Neuronal stem cell (in vitro differentiated cells): ENCODE results near the gene BCAS1.

Experiments used
- DNase-seq: peaks from one replicate; pipeline ENCODE4 v3.0.0-alpha.2; 2013; ENCODE audit warnings: low spot score
- H2AFZ ChIP-seq: one replicate; pipeline ENCODE4 v1.6.1; 2013; ENCODE audit warnings: mild to moderate bottlenecking, low read length, inconsistent platforms
- H2AK5ac ChIP-seq: 2 replicates; pipeline ENCODE4 v1.6.1; 2013; ENCODE audit warnings: low read depth, mild to moderate bottlenecking, inconsistent platforms, low read length, moderate library complexity, mixed read lengths
- H2BK120ac ChIP-seq: 2 replicates; pipeline ENCODE4 v1.6.1; 2013; ENCODE audit warnings: low read depth, mild to moderate bottlenecking, inconsistent platforms, low read length, moderate library complexity, mixed read lengths
- H2BK12ac ChIP-seq: one replicate; pipeline ENCODE4 v1.6.1; 2013; ENCODE audit warnings: low read length, inconsistent platforms
- H2BK15ac ChIP-seq: 2 replicates; pipeline ENCODE4 v1.6.1; 2013; ENCODE audit warnings: mild to moderate bottlenecking, low read length, inconsistent platforms, mixed read lengths
- H2BK5ac ChIP-seq: one replicate; pipeline ENCODE4 v1.6.1; 2013; ENCODE audit warnings: inconsistent platforms, mild to moderate bottlenecking, low read length, moderate library complexity
- H3K14ac ChIP-seq: one replicate; pipeline ENCODE4 v1.6.1; 2013; ENCODE audit warnings: low read length, inconsistent platforms
- H3K18ac ChIP-seq: 2 replicates; pipeline ENCODE4 v1.6.1; 2013; ENCODE audit warnings: low read length, inconsistent platforms
- H3K23ac ChIP-seq: 2 replicates; pipeline ENCODE4 v1.6.1; 2013; ENCODE audit warnings: low read depth, mild to moderate bottlenecking, mixed read lengths, low read length, inconsistent platforms; ENCODE audit not compliant: poor library complexity
- H3K27ac ChIP-seq: replicated peaks from 3 replicates; pipeline ENCODE4 v1.5.1; 2013; ENCODE audit warnings: low read length, inconsistent platforms
- H3K27me3 ChIP-seq, 3 experiments: 2 replicates each; pipeline ENCODE4 v1.6.1; 2013; ENCODE audit warnings: low read length in 3 of 3, mild to moderate bottlenecking in 2 of 3, inconsistent platforms in 1 of 3, low read depth in 1 of 3, mixed read lengths in 1 of 3, moderate library complexity in 1 of 3; ENCODE audit not compliant: control insufficient read depth in 3 of 3, insufficient read depth in 3 of 3
- H3K36me3 ChIP-seq, 2 donors: replicated peaks in 1 of 2; 2 replicates each; pipeline ENCODE4 v1.6.1; 2013; ENCODE audit warnings: low read length in 2 of 2; ENCODE audit not compliant: control insufficient read depth in 2 of 2, insufficient read depth in 2 of 2
- H3K4ac ChIP-seq: 2 replicates; pipeline ENCODE4 v1.6.1; 2013; ENCODE audit warnings: inconsistent platforms, mild to moderate bottlenecking, low read length, moderate library complexity
- H3K4me1 ChIP-seq, 2 donors: 1 replicate in 1 of 2; 2 replicates in 1 of 2; pipeline ENCODE4 v1.6.1; 2013; ENCODE audit warnings: low read length in 2 of 2, low read depth in 1 of 2; ENCODE audit not compliant: control insufficient read depth in 2 of 2, insufficient read depth in 1 of 2
- H3K4me2 ChIP-seq: one replicate; pipeline ENCODE4 v1.6.1; 2013; ENCODE audit warnings: mild to moderate bottlenecking, low read length, inconsistent platforms; ENCODE audit not compliant: insufficient read depth, poor library complexity, severe bottlenecking
- H3K4me3 ChIP-seq, 2 donors: 2 replicates each; pipeline ENCODE4 v1.5.1; 2013; ENCODE audit warnings: low read length in 2 of 2, mild to moderate bottlenecking in 2 of 2, inconsistent platforms in 1 of 2, moderate library complexity in 1 of 2
- H3K79me1 ChIP-seq: one replicate; pipeline ENCODE4 v1.6.1; 2013; ENCODE audit warnings: low read depth, mild to moderate bottlenecking, inconsistent platforms, low read length, moderate library complexity
- H3K9ac ChIP-seq: one replicate; pipeline ENCODE4 v1.6.1; 2013; ENCODE audit warnings: mild to moderate bottlenecking, low read depth, low read length, inconsistent platforms; ENCODE audit not compliant: poor library complexity
- H3K9me3 ChIP-seq, 2 donors: replicated peaks in 1 of 2; 2 replicates each; pipeline versions ENCODE3 to v1.6.1; 2013; ENCODE audit warnings: low read length in 2 of 2, mild to moderate bottlenecking in 2 of 2, inconsistent platforms in 1 of 2, low read depth in 1 of 2, mixed read lengths in 1 of 2, moderate library complexity in 1 of 2; ENCODE audit not compliant: control insufficient read depth in 2 of 2, insufficient read depth in 1 of 2
- H4K8ac ChIP-seq: one replicate; pipeline ENCODE4 v1.6.1; 2013; ENCODE audit warnings: low read depth, mild to moderate bottlenecking, inconsistent platforms, low read length, moderate library complexity
- H4K91ac ChIP-seq: one replicate; pipeline ENCODE4 v1.6.1; 2013; ENCODE audit warnings: low read length, low read depth, mild to moderate bottlenecking, inconsistent platforms; ENCODE audit not compliant: poor library complexity
- WGBS, 2 donors: extraction: QIAGEN DNeasy Blood & Tissue Kit; methylation state at CpG; one replicate each; pipeline ENCODE4 v1.1.7; 2013; ENCODE audit warnings: missing lambda C conversion rate in 2 of 2, mixed read lengths in 1 of 2; ENCODE audit not compliant: insufficient read length in 2 of 2, insufficient replicate concordance in 1 of 2; ENCODE audit errors: extremely low coverage in 2 of 2; 5-methylcytosine and 5-hydroxymethylcytosine counted together

Gene BCAS1

GRCh38 chr20:53937339-53937741 lies 133.1 kb downstream of the BCAS1 start:
- peaks cover 0 to 2% of the 10 kb centered on the region in 2 donors for H3K9me3 ChIP-seq
- H3K36me3 ChIP-seq: no peaks in the 10 kb centered on the region
- H4K8ac ChIP-seq: no peak overlapping the region
- H3K4me2 ChIP-seq: no peak overlapping the region
- H3K4me1 ChIP-seq: peaks cover 14 to 19% of the 10 kb centered on the region in 2 donors
- no peak overlapping the region for H4K91ac ChIP-seq
- no peak overlapping the region for H2AK5ac ChIP-seq
- no peak overlapping the region for H2AFZ ChIP-seq
- H3K79me1 ChIP-seq: no peaks in the 10 kb centered on the region
- no peak overlapping the region for H2BK5ac ChIP-seq
- no peak overlapping the region for H3K14ac ChIP-seq
- no CpG with 5 or more reads among the region's 5 CpGs for WGBS, 2 donors
- DNase-seq: no peak
- no peak overlapping the region for H2BK12ac ChIP-seq
- H3K18ac ChIP-seq: no peak overlapping the region
- no peak overlapping the region for H3K23ac ChIP-seq
- H3K4me3 ChIP-seq: no peak overlapping the region
- no peak overlapping the region for H3K4ac ChIP-seq
- peak overlapping the region; percentile 39 for H2BK15ac ChIP-seq
- H3K27me3 ChIP-seq: no peaks in the 10 kb centered on the region
- H3K9ac ChIP-seq: no peak overlapping the region
- no peak overlapping the region for H2BK120ac ChIP-seq
- H3K27ac ChIP-seq: no peak overlapping the region

GRCh38 chr20:53935344-53936084 lies 134.9 kb downstream of the BCAS1 start:
- no peak overlapping the region for H4K8ac ChIP-seq
- no peak overlapping the region for H3K9ac ChIP-seq
- H2BK15ac ChIP-seq: no peak overlapping the region
- no peak overlapping the region for H3K18ac ChIP-seq
- H2BK120ac ChIP-seq: no peak overlapping the region
- H3K4me3 ChIP-seq: no peak overlapping the region
- H3K79me1 ChIP-seq: no peaks in the 10 kb centered on the region
- no peak for DNase-seq
- no peak overlapping the region for H2BK5ac ChIP-seq
- no peak overlapping the region for H3K14ac ChIP-seq
- no peak overlapping the region for H2BK12ac ChIP-seq
- no peak overlapping the region for H3K4ac ChIP-seq
- no peaks in the 10 kb centered on the region for H3K36me3 ChIP-seq
- no CpG with 5 or more reads among the region's 5 CpGs for WGBS, 2 donors
- H3K9me3 ChIP-seq: peaks cover 0 to 2% of the 10 kb centered on the region in 2 donors
- H2AFZ ChIP-seq: peak overlapping the region; percentile 90
- H3K4me2 ChIP-seq: no peak overlapping the region
- H3K27me3 ChIP-seq: no peaks in the 10 kb centered on the region
- H3K23ac ChIP-seq: no peak overlapping the region
- H3K4me1 ChIP-seq: peaks cover 9 to 12% of the 10 kb centered on the region in 2 donors
- no peak overlapping the region for H3K27ac ChIP-seq
- no peak overlapping the region for H4K91ac ChIP-seq
- no peak overlapping the region for H2AK5ac ChIP-seq

- no peak overlapping the region for H3K4ac ChIP-seq
- H3K18ac ChIP-seq: no peak overlapping the region
- no peak overlapping the region for H2BK15ac ChIP-seq
- no peaks in the 10 kb centered on the region for H3K79me1 ChIP-seq
- H2BK12ac ChIP-seq: no peak overlapping the region
- H2BK5ac ChIP-seq: no peak overlapping the region
- H4K91ac ChIP-seq: no peak overlapping the region
- peak overlapping the region; percentile 90 for H2AFZ ChIP-seq
- peaks cover 8 to 12% of the 10 kb centered on the region in 2 donors for H3K4me1 ChIP-seq
- H3K4me3 ChIP-seq: no peak overlapping the region
- no peak overlapping the region for H3K27ac ChIP-seq
- H3K36me3 ChIP-seq: no peaks in the 10 kb centered on the region
- no CpG with 5 or more reads among the region's 6 CpGs for WGBS, 2 donors
- H2BK120ac ChIP-seq: no peak overlapping the region
- no peaks in the 10 kb centered on the region for H3K27me3 ChIP-seq
- no peak overlapping the region for H3K9ac ChIP-seq
- no peak overlapping the region for H3K4me2 ChIP-seq
- no peak overlapping the region for H2AK5ac ChIP-seq
- H4K8ac ChIP-seq: no peak overlapping the region
- no peak overlapping the region for H3K23ac ChIP-seq
- DNase-seq: no peak
- peaks cover 0 to 2% of the 10 kb centered on the region in 2 donors for H3K9me3 ChIP-seq
- no peak overlapping the region for H3K14ac ChIP-seq
Observed at GRCh38 chr20:53934421-53935343, 135.7 kb downstream of the BCAS1 start.
